ENCODE data around the gene SDK2.

- TF ChIP-seq, protein P1, sequence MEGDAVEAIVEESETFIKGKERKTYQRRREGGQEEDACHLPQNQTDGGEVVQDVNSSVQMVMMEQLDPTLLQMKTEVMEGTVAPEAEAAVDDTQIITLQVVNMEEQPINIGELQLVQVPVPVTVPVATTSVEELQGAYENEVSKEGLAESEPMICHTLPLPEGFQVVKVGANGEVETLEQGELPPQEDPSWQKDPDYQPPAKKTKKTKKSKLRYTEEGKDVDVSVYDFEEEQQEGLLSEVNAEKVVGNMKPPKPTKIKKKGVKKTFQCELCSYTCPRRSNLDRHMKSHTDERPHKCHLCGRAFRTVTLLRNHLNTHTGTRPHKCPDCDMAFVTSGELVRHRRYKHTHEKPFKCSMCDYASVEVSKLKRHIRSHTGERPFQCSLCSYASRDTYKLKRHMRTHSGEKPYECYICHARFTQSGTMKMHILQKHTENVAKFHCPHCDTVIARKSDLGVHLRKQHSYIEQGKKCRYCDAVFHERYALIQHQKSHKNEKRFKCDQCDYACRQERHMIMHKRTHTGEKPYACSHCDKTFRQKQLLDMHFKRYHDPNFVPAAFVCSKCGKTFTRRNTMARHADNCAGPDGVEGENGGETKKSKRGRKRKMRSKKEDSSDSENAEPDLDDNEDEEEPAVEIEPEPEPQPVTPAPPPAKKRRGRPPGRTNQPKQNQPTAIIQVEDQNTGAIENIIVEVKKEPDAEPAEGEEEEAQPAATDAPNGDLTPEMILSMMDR (IDR thresholded peaks at IDR 0.05) = no peak
- TF ChIP-seq POLR2A (IDR thresholded peaks at IDR 0.05) = no peak
Observed at GRCh38 chr17:73513426-73513825, 130.8 kb downstream of the SDK2 start.
